Prostate gland (tissue), 2 donors: Measurements from ENCODE around the gene KCNT2. TPM values are rescaled to one million over a fixed set of nuclear protein-coding genes. Genes with fewer than 3 reads are reported as not detected.

Source experiments
- DNase-seq: peaks from one replicate; pipeline ENCODE4 v3.0.0-alpha.2; 2019; ENCODE audit warnings: low spot score
- H3K27ac ChIP-seq, 2 donors: fragments of 200-600 bp; sonication (generic); 2 replicates each; pipeline ENCODE4 v1.5.1; 2017 to 2019
- H3K27me3 ChIP-seq: fragments of 200-600 bp; sonication (generic); replicated peaks from 2 replicates; pipeline ENCODE4 v1.5.1; 2019; ENCODE audit not compliant: insufficient read depth
- H3K36me3 ChIP-seq, 2 donors: fragments of 200-600 bp; sonication (generic); 1 replicate in 1 of 2; 2 replicates in 1 of 2; pipeline versions ENCODE4 v1.5.1 to v1.8.1; 2017 to 2019
- H3K4me1 ChIP-seq: fragments of 200-600 bp; sonication (generic); replicated peaks from 2 replicates; pipeline ENCODE4 v1.5.1; 2019
- H3K4me3 ChIP-seq, 2 donors: fragments of 200-600 bp; sonication (generic); 2 replicates each; pipeline ENCODE4 v1.5.1; 2017 to 2019
- H3K9me3 ChIP-seq: fragments of 200-600 bp; sonication (generic); 2 replicates; pipeline ENCODE4 v1.5.1; 2017
- CTCF ChIP-seq, 4 experiments: fragments of 200-600 bp in 2 of 4; fragments of 450-650 bp in 2 of 4; sonication (generic) in 2 of 4; IDR thresholded peaks; 1 replicate in 3 of 4; 2 replicates in 1 of 4; pipeline ENCODE4 v1.5.1; 2016 to 2019; ENCODE audit warnings: antibody characterized with exemption in 4 of 4, mild to moderate bottlenecking in 2 of 4, moderate library complexity in 2 of 4
- POLR2A ChIP-seq: fragments of 450-650 bp; IDR thresholded peaks from one replicate; pipeline ENCODE4 v1.6.1; 2016; ENCODE audit warnings: antibody characterized with exemption, mild to moderate bottlenecking
- POLR2AphosphoS5 ChIP-seq: sonication (generic); formaldehyde crosslinking; IDR thresholded peaks from one replicate; pipeline ENCODE4 v1.6.1; 2017; ENCODE audit warnings: antibody characterized with exemption
- WGBS: methylation state at CpG from one replicate; pipeline ENCODE4 v1.1.5; 2018; 5-methylcytosine and 5-hydroxymethylcytosine counted together
- intact Hi-C: fragments of 100-400 bp; cut with DNase I; formaldehyde crosslinking; loops from one replicate; pipeline ENCODE4 v1.14.2; 2022
- total RNA-seq, 2 donors: library from RNA; depleted of rRNA; stranded (reverse); fragments of >200 nt; gene quantifications; one replicate each; pipeline ENCODE4 v1.1.0, GENCODE V29; 2016

The KCNT2 gene
- total RNA-seq, 2 donors from 2014 or later: 1.2 to 1.9 TPM

GRCh38 chr1:196376630-196377328 is 231.5 kb downstream of the KCNT2 start:
- TF ChIP-seq POLR2A (no peak), CTCF (IDR thresholded peaks at IDR 0.05) (no peak), POLR2AphosphoS5 (no peak)
- intact Hi-C loops: no loop called here
- Histone ChIP-seq H3K27me3 (no peaks in the 10 kb centered on the region), H3K9me3 (no peaks in the 10 kb centered on the region), H3K36me3 (no peaks in the 10 kb centered on the region), H3K27ac (no peak overlapping the region), H3K4me1 (no peaks in the 10 kb centered on the region), H3K4me3 (no peak overlapping the region)
- DNase-seq: no peak
- WGBS: 78% methylated on average over 4 of the region's 4 CpGs

- 30% methylated on average over 1 of the region's 1 CpG for WGBS
- no peaks in the 10 kb centered on the region for H3K9me3 ChIP-seq
These were observed 234.4 kb downstream of the KCNT2 start for GRCh38 chr1:196373798-196374197.

GRCh38 chr1:196372896-196373536 is 235.2 kb downstream of the KCNT2 start:
- DNase-seq: no peak
- no peaks in the 10 kb centered on the region for H3K4me1 ChIP-seq

More at GRCh38 chr1:196373798-196374197, 234.4 kb downstream of the KCNT2 start:
- DNase-seq: no peak
- intact Hi-C loops: no loop called here
- Histone ChIP-seq H3K36me3 (no peaks in the 10 kb centered on the region), H3K4me3 (no peak overlapping the region), H3K4me1 (no peaks in the 10 kb centered on the region), H3K27me3 (no peaks in the 10 kb centered on the region), H3K27ac (no peak overlapping the region)
- TF ChIP-seq POLR2AphosphoS5 (no peak), POLR2A (no peak), CTCF (IDR thresholded peaks at IDR 0.05) (no peak)

GRCh38 chr1:196367838-196368237 is 240.4 kb downstream of the KCNT2 start:
- intact Hi-C loops: no loop called here
- Histone ChIP-seq H3K4me1 (no peaks in the 10 kb centered on the region), H3K4me3 (no peak overlapping the region), H3K36me3 (no peaks in the 10 kb centered on the region), H3K27ac (no peak overlapping the region), H3K9me3 (no peaks in the 10 kb centered on the region), H3K27me3 (no peaks in the 10 kb centered on the region)
- no peak for TF ChIP-seq CTCF (IDR thresholded peaks at IDR 0.05)
- no peak for TF ChIP-seq POLR2A
- TF ChIP-seq POLR2AphosphoS5: no peak
- no peak for DNase-seq
- 87% methylated on average over 3 of the region's 3 CpGs for WGBS

More at GRCh38 chr1:196372896-196373536, 235.2 kb downstream of the KCNT2 start:
- Histone ChIP-seq H3K36me3 (no peaks in the 10 kb centered on the region), H3K4me3 (no peak overlapping the region), H3K27me3 (no peaks in the 10 kb centered on the region), H3K9me3 (no peaks in the 10 kb centered on the region), H3K27ac (no peak overlapping the region)
- TF ChIP-seq CTCF (IDR thresholded peaks at IDR 0.05): peak in 3 of 4 experiments; percentile 12 to 35 (median 29)
- TF ChIP-seq POLR2A: no peak
- no peak for TF ChIP-seq POLR2AphosphoS5
- WGBS: 58% methylated on average over 2 of the region's 2 CpGs
- intact Hi-C loops: no loop called here
